RWPE2 (cell line): Measurements from ENCODE around the gene STK35.
A peak's percentile ranks its signal among the peaks of the same experiment; 100 is the strongest.

ENCODE experiments used
- ATAC-seq: fragments of 200-7000 bp; cut with Tn5 transposase; 3 replicates; pipeline ENCODE4 v1.9.1; 2021; ENCODE audit warnings: low read depth
- DNase-seq: peaks from one replicate; pipeline ENCODE4 v3.0.0-alpha.2; 2020; ENCODE audit warnings: low spot score
- H3K27ac ChIP-seq: fragments of 450-650 bp; 2 replicates; pipeline ENCODE4 v1.5.1; 2017; ENCODE audit warnings: mild to moderate bottlenecking; ENCODE audit not compliant: poor library complexity, severe bottlenecking
- H3K27me3 ChIP-seq: fragments of 250-450 bp; sonication (Bioruptor Pico); 2 replicates; pipeline ENCODE4 v1.5.1; 2021; ENCODE audit warnings: mild to moderate bottlenecking, moderate library complexity; ENCODE audit not compliant: insufficient read depth, poor library complexity, severe bottlenecking
- H3K36me3 ChIP-seq: fragments of 250-450 bp; sonication (Bioruptor Pico); 2 replicates; pipeline ENCODE4 v1.5.1; 2020; ENCODE audit warnings: low read depth, mild to moderate bottlenecking, moderate library complexity
- H3K4me1 ChIP-seq: fragments of 250-450 bp; sonication (Bioruptor Pico); 2 replicates; pipeline ENCODE4 v1.5.1; 2021; ENCODE audit warnings: mild to moderate bottlenecking, moderate library complexity; ENCODE audit not compliant: insufficient read depth, poor library complexity, severe bottlenecking
- H3K4me3 ChIP-seq: fragments of 250-450 bp; sonication (Bioruptor Pico); 2 replicates; pipeline ENCODE4 v1.5.1; 2021; ENCODE audit warnings: mild to moderate bottlenecking, moderate library complexity; ENCODE audit not compliant: severe bottlenecking
- H3K9me3 ChIP-seq: fragments of 250-450 bp; sonication (Bioruptor Pico); 2 replicates; pipeline ENCODE4 v1.5.1; 2021; ENCODE audit warnings: mild to moderate bottlenecking, moderate library complexity; ENCODE audit not compliant: severe bottlenecking
- CTCF ChIP-seq: fragments of 450-650 bp; IDR thresholded peaks from one replicate; pipeline ENCODE4 v1.5.1; 2017; ENCODE audit warnings: mild to moderate bottlenecking, moderate library complexity; ENCODE audit not compliant: poor library complexity, severe bottlenecking

STK35 gene

GRCh38 chr20:2103461-2104153 lies 2.0 kb downstream of the STK35 start:
- ATAC-seq (no peak), DNase-seq (no peak)
- no peaks in the 10 kb centered on the region for H3K27me3 ChIP-seq
- TF ChIP-seq CTCF, result no peak
- no peaks in the 10 kb centered on the region for H3K9me3 ChIP-seq
- H3K4me3 ChIP-seq, result peak overlapping the region; percentile 94
- peak overlapping the region; percentile 83 for H3K27ac ChIP-seq
- H3K4me1 ChIP-seq, result peaks cover 11% of the 10 kb centered on the region
- H3K36me3 ChIP-seq, result peaks cover 35% of the 10 kb centered on the region

DNA sequence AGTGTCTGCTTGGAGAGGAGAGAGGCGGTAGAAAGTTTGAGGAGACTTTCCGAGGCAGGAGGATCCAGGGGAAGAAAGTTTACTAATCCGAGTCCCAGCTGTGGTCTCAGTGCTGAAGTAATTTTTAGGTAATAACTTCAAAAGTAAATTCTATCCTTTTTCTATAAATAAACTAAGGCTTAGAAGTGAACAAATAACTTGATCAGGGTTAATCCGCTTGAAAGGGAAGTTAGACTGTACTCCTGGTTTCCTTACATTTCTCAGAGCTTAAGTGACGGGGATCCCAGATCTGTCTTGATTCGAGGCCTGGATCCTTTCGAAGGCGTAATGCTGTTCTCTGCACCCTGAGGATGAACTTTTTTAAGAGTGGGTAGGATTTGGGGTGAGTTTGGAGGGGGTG lies 2.6 kb downstream of the STK35 start:
- no peaks in the 10 kb centered on the region for H3K27me3 ChIP-seq
- DNase-seq (no peak), ATAC-seq (no peak)
- H3K9me3 ChIP-seq, result no peaks in the 10 kb centered on the region
- H3K4me1 ChIP-seq, result peaks cover 17% of the 10 kb centered on the region
- no peak for TF ChIP-seq CTCF
- H3K27ac ChIP-seq, result no peak overlapping the region
- peaks cover 35% of the 10 kb centered on the region for H3K36me3 ChIP-seq
- peak overlapping the region; percentile 94 for H3K4me3 ChIP-seq

GRCh38 chr20:2108498-2108897 lies 6.9 kb downstream of the STK35 start:
- no peaks in the 10 kb centered on the region for H3K9me3 ChIP-seq
- H3K4me1 ChIP-seq, result peaks cover 25% of the 10 kb centered on the region
- no peak for TF ChIP-seq CTCF
- DNase-seq, result no peak
- ATAC-seq, result no peak
- H3K27me3 ChIP-seq, result no peaks in the 10 kb centered on the region
- H3K27ac ChIP-seq, result peak overlapping the region; percentile 53
- no peak overlapping the region for H3K4me3 ChIP-seq
- peaks cover 64% of the 10 kb centered on the region for H3K36me3 ChIP-seq

DNA sequence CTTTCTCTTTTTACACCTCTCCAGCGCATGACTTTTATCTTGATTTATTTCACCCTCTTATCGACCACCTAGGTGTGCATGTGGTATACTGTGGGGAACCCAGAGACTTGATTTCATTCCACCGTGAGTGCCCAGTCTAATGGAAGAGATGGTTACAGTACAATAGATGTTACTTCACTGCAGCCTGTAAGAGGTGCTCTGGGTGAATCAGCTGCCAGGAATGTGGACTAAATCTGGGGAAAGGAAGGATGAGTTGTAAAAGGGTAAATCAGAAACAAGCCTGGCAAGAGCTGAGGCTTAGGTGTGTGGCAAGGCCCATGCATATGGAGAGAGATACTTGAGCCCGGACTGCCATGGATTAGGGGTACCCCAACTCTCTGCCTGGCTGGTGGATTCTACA lies 7.4 kb downstream of the STK35 start:
- peak; percentile 99 for ATAC-seq
- no peak for TF ChIP-seq CTCF
- H3K4me1 ChIP-seq, result peaks cover 23% of the 10 kb centered on the region

More for the DNA sequence above, 7.4 kb downstream of the STK35 start:
- H3K27me3 ChIP-seq, result no peaks in the 10 kb centered on the region
- no peaks in the 10 kb centered on the region for H3K9me3 ChIP-seq
- no peak for DNase-seq
- H3K4me3 ChIP-seq, result no peak overlapping the region
- H3K36me3 ChIP-seq, result peaks cover 61% of the 10 kb centered on the region
- H3K27ac ChIP-seq, result peak overlapping the region; percentile 53
